ENCODE results near the gene FARS2.

- TF ChIP-seq REST (IDR thresholded peaks at IDR 0.05; ENCODE audit: low read depth): no peak
- no peak for TF ChIP-seq CTCF (IDR thresholded peaks at IDR 0.05 in 2 of 3, conservative IDR thresholded peaks at IDR 0.05 in 1 of 3; ENCODE audit: borderline replicate concordance in 1 of 3, insufficient read depth in 1 of 3, low read depth in 2 of 3, low read length in 2 of 3)
- TF ChIP-seq, protein P1, sequence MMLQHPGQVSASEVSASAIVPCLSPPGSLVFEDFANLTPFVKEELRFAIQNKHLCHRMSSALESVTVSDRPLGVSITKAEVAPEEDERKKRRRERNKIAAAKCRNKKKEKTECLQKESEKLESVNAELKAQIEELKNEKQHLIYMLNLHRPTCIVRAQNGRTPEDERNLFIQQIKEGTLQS (IDR thresholded peaks at IDR 0.05): no peak
These were observed 410.6 kb downstream of the FARS2 start for GRCh38 chr6:5671601-5672559.

Data from HCT116 (cell line).